ENCODE measurements around the gene FAM229B.

DNA sequence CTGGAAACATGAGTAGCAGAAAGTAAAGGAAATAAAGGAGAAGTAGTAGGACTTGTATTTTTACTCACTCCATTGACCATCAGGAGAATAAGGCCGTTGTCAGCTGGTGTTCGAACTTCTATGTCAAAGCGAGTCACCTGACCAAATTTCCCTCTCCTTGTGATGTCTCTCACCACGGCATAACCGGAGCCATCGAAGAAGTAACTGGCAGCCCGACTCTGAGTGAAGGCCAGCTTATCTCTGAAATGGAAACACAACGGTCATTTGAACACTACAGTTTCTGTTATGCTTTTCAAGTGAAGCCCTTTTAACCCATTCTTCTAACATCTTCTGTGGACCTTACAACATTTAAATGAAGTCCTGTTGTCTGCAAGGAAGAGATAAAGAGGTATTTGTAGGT, 51.7 kb downstream of the FAM229B start:
- TF ChIP-seq TCF12 (IDR thresholded peaks at IDR 0.05; ENCODE audit: low read depth, low read length) (no peak), POLR2A (IDR thresholded peaks at IDR 0.05; ENCODE audit: control extremely low read depth in 1 of 2, low read depth in 2 of 2, low read length in 2 of 2) (no peak), YY1 (IDR thresholded peaks at IDR 0.05; ENCODE audit: low read depth, low read length) (no peak), RFX5 (IDR thresholded peaks at IDR 0.05; ENCODE audit: borderline replicate concordance, low read depth, low read length) (no peak), ZNF274 (IDR thresholded peaks at IDR 0.05; ENCODE audit: borderline replicate concordance, extremely low read depth, low read length) (no peak), RAD21 (IDR thresholded peaks at IDR 0.05 in 1 of 2, conservative IDR thresholded peaks at IDR 0.05 in 1 of 2; ENCODE audit: low read depth in 2 of 2, low read length in 2 of 2) (no peak), EZH2 (IDR thresholded peaks at IDR 0.05; ENCODE audit: low read depth, low read length, severe bottlenecking) (no peak), SUZ12 (IDR thresholded peaks at IDR 0.05; ENCODE audit: low read length) (no peak)
- TF ChIP-seq, protein P1, sequence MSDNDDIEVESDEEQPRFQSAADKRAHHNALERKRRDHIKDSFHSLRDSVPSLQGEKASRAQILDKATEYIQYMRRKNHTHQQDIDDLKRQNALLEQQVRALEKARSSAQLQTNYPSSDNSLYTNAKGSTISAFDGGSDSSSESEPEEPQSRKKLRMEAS (IDR thresholded peaks at IDR 0.05) = no peak
- TF ChIP-seq, protein P2, sequence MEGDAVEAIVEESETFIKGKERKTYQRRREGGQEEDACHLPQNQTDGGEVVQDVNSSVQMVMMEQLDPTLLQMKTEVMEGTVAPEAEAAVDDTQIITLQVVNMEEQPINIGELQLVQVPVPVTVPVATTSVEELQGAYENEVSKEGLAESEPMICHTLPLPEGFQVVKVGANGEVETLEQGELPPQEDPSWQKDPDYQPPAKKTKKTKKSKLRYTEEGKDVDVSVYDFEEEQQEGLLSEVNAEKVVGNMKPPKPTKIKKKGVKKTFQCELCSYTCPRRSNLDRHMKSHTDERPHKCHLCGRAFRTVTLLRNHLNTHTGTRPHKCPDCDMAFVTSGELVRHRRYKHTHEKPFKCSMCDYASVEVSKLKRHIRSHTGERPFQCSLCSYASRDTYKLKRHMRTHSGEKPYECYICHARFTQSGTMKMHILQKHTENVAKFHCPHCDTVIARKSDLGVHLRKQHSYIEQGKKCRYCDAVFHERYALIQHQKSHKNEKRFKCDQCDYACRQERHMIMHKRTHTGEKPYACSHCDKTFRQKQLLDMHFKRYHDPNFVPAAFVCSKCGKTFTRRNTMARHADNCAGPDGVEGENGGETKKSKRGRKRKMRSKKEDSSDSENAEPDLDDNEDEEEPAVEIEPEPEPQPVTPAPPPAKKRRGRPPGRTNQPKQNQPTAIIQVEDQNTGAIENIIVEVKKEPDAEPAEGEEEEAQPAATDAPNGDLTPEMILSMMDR (IDR thresholded peaks at IDR 0.05; ENCODE audit: control extremely low read depth in 1 of 3, insufficient read depth in 1 of 3, low read depth in 1 of 3, low read length in 3 of 3) = no peak

Measured in H1 (cell line).